HFFc6 (cell line): ENCODE measurements around the gene KIF4B. TPM values are rescaled to one million over a fixed set of nuclear protein-coding genes. Genes with fewer than 3 reads are reported as not detected.

Experiments
- DNase-seq: peaks from one replicate; pipeline ENCODE4 v3.0.0-alpha.2; 2018
- H3K27ac Mint-ChIP-seq: 2 replicates; pipeline ENCODE4 v1.8.0; 2020; ENCODE audit warnings: mild to moderate bottlenecking, mixed read lengths
- H3K27me3 Mint-ChIP-seq: 2 replicates; pipeline ENCODE4 v1.8.0; 2021; ENCODE audit warnings: mild to moderate bottlenecking, moderate library complexity, mixed read lengths; ENCODE audit not compliant: insufficient read depth
- H3K36me3 Mint-ChIP-seq: 2 replicates; pipeline ENCODE4 v1.8.0; 2021; ENCODE audit warnings: low read depth, mixed read lengths
- H3K4me1 Mint-ChIP-seq: 2 replicates; pipeline ENCODE4 v1.8.0; 2020; ENCODE audit warnings: low read depth, mixed read lengths
- H3K4me3 Mint-ChIP-seq: 2 replicates; pipeline ENCODE4 v1.8.0; 2020; ENCODE audit warnings: mild to moderate bottlenecking, moderate library complexity, mixed read lengths
- H3K9me3 Mint-ChIP-seq: 2 replicates; pipeline ENCODE4 v1.8.0; 2020; ENCODE audit warnings: mild to moderate bottlenecking, mixed read lengths
- CTCF ChIP-seq: fragments of 200-600 bp; sonication (generic); IDR thresholded peaks from 2 replicates; pipeline ENCODE4 v1.5.0; 2021; ENCODE audit warnings: antibody characterized with exemption, mild to moderate bottlenecking
- total RNA-seq, 6 experiments: library from RNA; stranded (reverse); fragmentation: NEBNext Ultra II Directional; extraction: Animal tissue kit (Norgen Biotek cat#: 25700); gene quantifications; 2 replicates in 1 of 6; 3 replicates in 5 of 6; pipeline ENCODE4 v1.2.3, GENCODE V29; 2021

KIF4B gene
- total RNA-seq, 6 experiments from 2014 or later, result 0.05 to 0.21 (median 0.13) TPM

DNA sequence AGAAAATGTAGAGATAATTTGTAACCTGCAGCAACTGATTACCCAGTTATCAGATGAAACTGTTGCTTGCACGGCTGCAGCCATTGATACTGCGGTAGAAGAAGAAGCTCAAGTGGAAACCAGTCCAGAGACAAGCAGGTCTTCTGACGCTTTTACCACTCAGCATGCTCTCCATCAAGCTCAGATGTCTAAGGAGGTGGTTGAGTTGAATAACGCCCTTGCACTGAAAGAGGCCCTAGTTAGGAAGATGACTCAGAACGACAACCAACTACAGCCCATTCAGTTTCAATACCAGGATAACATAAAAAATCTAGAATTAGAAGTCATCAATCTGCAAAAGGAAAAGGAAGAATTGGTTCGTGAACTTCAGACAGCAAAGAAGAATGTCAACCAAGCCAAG is 1.7 kb downstream of the KIF4B start:
- DNase-seq, result no peak
- Mint-ChIP-seq H3K27me3 (peaks cover 14% of the 10 kb centered on the region; the same call in 1 of the 2 replicates), H3K4me3 (no peak overlapping the region), H3K36me3 (no peaks in the 10 kb centered on the region), H3K9me3 (no peaks in the 10 kb centered on the region), H3K27ac (no peak overlapping the region), H3K4me1 (no peaks in the 10 kb centered on the region)
- TF ChIP-seq CTCF, result no peak

- no peaks in the 10 kb centered on the region for H3K9me3 Mint-ChIP-seq
- no peak overlapping the region for H3K4me3 Mint-ChIP-seq
- DNase-seq, result no peak
- peaks cover 8% of the 10 kb centered on the region; the same call in 1 of the 2 replicates for H3K4me1 Mint-ChIP-seq
- TF ChIP-seq CTCF, result no peak
- peaks cover 11% of the 10 kb centered on the region; the same call in 1 of the 2 replicates for H3K27me3 Mint-ChIP-seq
- no peaks in the 10 kb centered on the region for H3K36me3 Mint-ChIP-seq
- H3K27ac Mint-ChIP-seq, result no peak overlapping the region
Observed at GRCh38 chr5:155017610-155018009, 4.1 kb downstream of the KIF4B start.

DNA sequence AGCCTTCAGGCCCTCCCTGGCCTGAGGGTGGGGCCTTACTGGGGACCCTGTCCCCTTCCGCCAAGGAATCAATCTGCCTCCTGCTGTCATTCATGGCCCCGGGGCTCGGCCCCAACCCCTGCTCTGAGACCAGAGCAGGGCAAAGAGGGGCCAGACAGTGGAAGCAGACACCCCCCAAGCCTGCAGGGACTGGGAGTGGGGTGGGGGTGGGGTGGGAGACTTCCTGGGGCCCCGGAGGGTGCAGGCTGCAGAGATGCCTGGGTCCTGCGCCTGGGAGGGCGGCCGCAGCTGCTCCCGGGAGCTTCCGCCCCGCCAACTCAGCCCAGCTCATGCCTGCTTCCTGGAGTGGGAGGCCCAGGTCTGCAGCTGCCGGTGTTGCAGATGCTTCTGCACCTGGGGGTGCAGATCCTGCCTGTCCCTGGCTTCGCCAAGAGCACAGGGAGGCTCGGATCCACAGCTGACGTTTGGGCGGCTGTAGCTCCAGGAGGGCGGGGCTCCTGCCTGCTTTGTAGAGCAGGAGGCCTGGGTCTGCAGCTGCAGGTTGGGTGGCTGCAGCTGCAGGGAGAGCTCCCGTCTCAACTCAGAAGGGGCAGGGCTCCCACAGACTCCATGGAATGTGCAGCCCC is 6.2 kb downstream of the KIF4B start:
- Mint-ChIP-seq H3K27me3 (peaks cover 10% of the 10 kb centered on the region; the same call in 1 of the 2 replicates), H3K9me3 (no peaks in the 10 kb centered on the region), H3K4me3 (no peak overlapping the region), H3K27ac (no peak overlapping the region), H3K4me1 (peaks cover 8% of the 10 kb centered on the region; the same call in 1 of the 2 replicates), H3K36me3 (no peaks in the 10 kb centered on the region)
- TF ChIP-seq CTCF, result no peak
- DNase-seq, result no peak

DNA sequence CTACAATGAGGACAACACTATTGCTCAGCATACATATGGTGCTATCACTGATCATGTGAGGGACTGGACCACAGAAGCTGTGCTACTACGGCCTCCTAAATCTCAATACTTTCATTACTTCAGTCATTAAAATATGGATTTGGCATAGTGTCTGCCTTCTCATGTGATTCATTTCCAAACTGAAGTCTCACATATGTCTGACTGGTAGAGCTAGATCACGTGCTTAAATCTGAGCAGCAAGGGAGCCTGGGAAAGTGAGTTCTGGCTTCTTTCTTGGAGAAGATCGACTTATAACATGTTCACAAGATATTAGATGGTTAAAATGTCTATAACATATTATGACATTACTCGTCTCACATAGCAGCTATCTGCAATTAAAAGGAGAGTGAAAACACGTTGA is 8.3 kb downstream of the KIF4B start:
- no peaks in the 10 kb centered on the region for H3K36me3 Mint-ChIP-seq
- no peak overlapping the region for H3K27ac Mint-ChIP-seq
- no peaks in the 10 kb centered on the region for H3K9me3 Mint-ChIP-seq
- peaks cover 8% of the 10 kb centered on the region; the same call in 1 of the 2 replicates for H3K4me1 Mint-ChIP-seq
- no peaks in the 10 kb centered on the region; the same call in none of the 2 replicates for H3K27me3 Mint-ChIP-seq
- no peak for DNase-seq
- TF ChIP-seq CTCF, result no peak
- no peak overlapping the region for H3K4me3 Mint-ChIP-seq

GRCh38 chr5:155023320-155023719 is 9.8 kb downstream of the KIF4B start:
- no peak overlapping the region for H3K27ac Mint-ChIP-seq
- no peaks in the 10 kb centered on the region; the same call in none of the 2 replicates for H3K27me3 Mint-ChIP-seq
- DNase-seq, result no peak
- H3K4me1 Mint-ChIP-seq, result peaks cover 8% of the 10 kb centered on the region; the same call in 1 of the 2 replicates
- no peak for TF ChIP-seq CTCF
- no peaks in the 10 kb centered on the region for H3K36me3 Mint-ChIP-seq
- H3K4me3 Mint-ChIP-seq, result no peak overlapping the region
- no peaks in the 10 kb centered on the region for H3K9me3 Mint-ChIP-seq
